Activated gamma-delta T cell treated with Interleukin-2 at 50 U/mL for 16 hours (primary cell): Measurements from ENCODE around the gene MPO.

Experiments used
- DNase-seq: peaks from one replicate; pipeline ENCODE4 v3.0.0-alpha.2; 2020

Gene MPO

GRCh38 chr17:58306131-58306951, 25.6 kb upstream of the MPO start:
- no peak for DNase-seq

DNA sequence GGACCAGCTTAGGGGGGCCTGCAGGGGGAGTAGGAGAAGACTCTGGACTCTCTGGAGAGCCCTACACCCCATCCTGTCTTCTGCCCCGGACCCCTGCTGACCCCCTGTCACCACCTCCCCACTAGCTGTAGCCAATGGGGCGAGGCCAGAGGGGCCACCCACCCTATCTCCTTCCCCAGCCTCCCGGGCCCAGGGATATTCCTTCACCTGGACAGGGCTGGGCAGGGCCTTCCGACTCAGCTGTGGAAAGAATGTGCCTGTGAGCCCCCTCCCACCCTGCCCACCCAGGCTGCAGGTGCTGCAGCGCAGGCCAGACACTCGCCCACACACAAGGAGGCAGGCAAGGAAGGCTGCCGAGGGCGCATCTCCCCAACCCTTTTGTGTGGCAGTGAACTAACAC, 24.9 kb upstream of the MPO start:
- no peak for DNase-seq

DNA sequence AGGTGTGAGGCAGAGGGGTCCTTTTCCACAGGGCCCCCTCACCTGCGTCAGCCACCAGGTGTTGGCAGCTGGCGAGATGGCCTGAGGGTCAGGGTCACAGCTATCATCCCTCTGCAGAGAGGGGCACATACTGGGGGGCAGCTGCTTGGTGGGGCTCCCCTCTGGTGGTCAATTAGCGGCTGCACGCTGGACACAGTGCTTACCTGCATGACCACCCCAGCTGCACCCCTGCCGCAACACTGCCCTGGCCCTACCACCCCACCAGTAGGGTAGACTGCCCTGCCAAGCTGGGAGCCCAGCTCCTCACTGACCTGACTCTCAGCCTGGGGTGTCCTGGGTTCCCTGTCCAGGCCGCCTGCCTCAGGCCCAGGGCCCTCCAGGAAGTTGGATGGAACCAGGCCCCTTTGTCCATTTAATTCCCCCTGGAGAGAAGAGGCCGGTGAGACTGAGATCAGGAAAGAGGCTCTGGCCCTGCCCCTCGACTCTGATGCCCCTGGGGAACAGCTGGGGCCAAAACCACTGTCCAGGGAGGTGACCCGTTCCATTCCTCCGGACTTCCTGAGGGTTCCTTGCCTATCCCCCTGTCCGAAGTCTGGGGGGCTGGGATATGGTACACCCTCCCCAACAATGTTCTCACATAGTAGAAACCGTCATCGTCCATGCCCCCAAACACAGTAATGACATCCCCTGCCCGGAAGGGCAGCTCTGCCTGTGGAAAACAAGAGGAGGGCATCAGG, 24.2 kb upstream of the MPO start:
- DNase-seq = no peak

DNA sequence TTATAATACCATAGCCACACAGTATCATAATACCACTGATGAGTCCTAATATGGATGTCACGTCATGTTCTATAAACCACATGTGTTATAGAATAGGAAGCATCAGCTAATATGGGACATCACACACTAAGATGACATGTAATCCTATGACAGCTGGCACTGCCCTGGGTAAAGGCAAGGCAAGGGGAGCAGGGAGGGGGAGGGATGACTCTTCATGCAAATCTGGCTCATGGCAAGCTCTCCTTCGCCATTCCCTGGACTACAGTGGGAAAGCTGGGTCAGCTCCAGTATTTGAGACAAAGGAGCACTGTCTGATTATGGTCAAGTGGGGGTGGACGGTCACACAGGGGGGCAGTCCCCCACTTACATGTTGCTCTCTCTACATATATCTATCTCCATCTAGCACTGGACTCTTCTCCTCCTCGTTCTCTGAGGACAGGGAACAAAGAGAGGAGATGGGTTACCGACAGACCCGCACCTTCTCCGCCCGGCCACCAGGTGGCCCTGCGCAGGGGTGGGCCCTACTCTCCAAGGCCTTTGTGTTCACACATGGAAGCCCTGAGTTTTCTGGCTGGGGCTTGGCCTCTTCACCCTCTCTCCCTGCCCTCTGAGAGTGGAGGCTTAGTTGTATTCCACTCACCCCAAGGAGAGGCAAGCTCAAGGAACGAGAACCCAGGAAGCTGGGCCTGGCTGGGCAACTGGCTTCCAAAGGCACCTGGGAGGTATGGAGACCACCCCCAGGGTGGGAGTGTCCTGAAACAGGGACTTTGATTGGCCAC, 23.4 kb upstream of the MPO start:
- peak; percentile 52 for DNase-seq

DNA sequence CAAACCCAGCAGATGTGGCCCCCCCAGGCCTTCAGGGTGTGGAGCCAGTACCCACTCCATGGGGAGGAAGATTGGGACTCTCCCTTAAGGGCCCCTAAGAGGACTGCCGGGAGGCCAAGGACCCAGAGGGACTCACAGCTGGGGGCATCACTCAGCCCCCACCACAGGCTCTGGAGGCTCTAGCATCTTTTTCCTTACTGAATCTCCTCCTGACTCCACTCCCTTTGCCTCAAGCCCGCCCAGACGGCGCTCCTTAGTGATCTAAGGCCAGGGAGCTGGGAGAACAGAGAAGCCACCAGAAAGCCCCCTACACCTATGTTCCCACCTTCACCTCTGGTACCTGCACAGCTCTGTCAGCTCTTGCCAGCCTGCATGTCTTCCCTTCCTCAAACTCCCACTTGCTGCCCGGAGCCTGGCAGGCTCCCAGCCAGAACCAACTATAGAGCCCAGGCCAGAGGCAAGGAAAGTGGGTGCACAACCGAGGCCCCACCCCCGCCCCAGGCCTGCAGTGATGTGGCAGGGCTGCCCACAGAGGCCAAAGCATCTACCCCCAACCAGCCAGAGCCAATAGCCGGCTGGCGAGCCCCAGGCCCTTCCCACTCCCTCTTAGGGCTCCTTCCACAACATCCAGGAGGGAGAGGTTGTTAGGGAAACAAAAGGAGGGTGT, 22.3 kb upstream of the MPO start:
- no peak for DNase-seq

DNA sequence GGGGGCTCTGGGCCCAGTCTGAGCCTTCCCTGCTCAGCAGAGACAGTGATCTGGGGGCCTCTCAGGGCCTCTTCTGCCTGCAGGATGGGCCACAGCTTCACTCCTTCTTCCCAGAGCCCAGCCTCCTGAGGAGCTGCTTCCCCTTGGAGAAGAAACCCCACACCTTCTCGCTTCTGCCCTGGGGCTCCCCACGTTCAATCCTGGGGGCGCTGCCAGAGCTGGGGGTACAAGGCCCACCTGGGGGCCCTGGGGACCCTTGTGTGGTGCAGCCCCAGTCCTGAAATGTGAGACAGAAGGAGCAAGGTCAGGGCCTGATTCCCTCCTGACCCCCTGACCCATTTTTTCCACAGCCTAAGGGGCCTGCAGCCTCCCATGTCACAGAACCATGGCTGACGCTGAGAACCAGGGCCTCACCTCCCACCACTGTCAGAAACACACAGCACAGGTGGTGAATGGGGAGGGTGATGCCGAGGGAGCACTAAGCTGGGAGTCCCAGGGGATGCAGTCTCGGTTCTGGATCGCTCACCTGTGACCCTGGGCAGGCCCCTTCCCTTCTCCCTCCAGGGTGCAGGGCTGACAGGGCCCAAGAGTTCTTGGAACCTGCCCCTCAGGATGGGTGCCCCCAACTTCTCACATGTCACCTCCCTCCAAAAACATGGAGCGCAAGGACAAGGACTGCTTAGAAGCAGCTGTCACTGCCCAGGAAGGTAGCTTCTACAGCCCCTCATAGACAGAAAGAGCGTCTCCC, 21.6 kb upstream of the MPO start:
- DNase-seq = no peak

GRCh38 chr17:58301504-58302150, 20.9 kb upstream of the MPO start:
- no peak for DNase-seq

DNA sequence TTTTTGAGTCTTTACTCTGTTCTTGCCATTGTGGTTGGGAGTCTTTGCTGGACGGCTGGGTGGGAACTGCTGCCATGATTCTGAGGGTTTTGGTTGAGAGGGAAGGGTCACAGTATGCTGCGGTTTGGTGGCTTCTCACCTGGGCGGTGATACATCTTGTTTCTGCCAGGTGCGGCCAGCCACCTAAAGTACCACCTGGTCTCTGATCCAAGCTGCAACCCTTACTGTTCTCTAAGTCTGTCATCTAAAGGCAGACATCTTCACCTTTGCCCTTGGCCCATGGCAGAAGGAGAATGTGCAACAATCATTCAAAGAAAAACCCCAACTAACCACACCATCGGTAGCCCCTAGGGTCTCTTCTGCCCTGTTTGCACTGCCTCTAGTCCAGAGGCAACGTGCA, 19.6 kb upstream of the MPO start:
- no peak for DNase-seq

DNA sequence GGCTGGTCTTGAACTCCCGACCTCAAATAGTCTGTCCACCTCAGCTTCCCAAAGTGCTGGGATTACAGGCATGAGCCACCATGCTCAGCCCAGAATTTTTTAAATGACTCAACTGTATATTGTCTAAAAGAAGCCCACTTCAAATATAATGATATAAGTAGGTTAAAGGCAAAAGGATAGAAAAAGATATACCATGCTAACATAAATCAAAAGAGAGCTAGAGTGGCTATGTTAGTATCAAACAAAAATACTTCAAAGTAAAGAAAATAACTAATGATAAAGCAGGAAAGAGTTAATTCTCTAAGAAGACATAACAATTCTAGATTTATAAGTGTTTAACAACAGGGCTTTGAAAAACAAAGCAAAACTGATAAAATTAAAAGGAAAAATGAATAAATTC, 13.3 kb upstream of the MPO start:
- DNase-seq = no peak

DNA sequence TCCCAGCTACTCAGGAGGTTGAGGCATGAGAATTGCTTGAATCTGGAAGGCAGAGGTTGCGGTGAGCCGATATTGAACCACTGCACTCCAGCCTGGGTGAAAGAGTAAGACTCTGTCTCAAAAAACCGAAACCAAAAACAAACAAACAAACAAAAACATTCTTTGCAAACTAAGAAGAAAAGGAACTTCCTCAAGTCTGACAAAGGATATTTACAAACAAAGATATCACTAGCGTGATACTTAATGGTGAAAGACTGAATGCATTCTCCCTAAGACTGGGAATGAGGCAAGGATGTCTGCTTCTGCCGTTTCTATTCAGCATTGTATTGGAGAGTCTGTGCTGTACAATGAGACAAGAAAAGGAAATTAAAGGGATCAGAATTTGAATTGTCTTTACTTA, 10.5 kb upstream of the MPO start:
- DNase-seq = no peak

DNA sequence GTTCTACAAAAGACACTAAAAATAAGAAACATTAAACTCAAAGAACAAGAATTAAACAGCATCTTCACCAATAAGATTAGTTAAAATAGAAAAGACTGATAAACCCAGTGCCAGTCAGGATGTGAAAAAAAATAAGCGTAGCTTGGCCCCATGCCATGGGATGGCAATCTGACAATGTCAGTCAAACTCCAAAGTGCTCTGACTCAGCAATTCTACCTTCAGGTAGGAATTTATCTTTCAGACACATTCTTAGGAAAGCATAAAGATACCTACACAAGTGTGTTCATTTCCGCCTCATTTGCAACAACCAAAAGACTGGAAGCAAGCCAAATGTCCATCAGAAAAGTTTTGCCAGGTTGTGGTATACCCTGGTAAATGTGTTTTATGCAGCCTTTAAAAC, 9.1 kb upstream of the MPO start:
- DNase-seq = no peak

GRCh38 chr17:58285422-58285810, 4.7 kb upstream of the MPO start:
- no peak for DNase-seq

- no peak for DNase-seq
Measured at GRCh38 chr17:58284613-58285421, 4.1 kb upstream of the MPO start.

DNA sequence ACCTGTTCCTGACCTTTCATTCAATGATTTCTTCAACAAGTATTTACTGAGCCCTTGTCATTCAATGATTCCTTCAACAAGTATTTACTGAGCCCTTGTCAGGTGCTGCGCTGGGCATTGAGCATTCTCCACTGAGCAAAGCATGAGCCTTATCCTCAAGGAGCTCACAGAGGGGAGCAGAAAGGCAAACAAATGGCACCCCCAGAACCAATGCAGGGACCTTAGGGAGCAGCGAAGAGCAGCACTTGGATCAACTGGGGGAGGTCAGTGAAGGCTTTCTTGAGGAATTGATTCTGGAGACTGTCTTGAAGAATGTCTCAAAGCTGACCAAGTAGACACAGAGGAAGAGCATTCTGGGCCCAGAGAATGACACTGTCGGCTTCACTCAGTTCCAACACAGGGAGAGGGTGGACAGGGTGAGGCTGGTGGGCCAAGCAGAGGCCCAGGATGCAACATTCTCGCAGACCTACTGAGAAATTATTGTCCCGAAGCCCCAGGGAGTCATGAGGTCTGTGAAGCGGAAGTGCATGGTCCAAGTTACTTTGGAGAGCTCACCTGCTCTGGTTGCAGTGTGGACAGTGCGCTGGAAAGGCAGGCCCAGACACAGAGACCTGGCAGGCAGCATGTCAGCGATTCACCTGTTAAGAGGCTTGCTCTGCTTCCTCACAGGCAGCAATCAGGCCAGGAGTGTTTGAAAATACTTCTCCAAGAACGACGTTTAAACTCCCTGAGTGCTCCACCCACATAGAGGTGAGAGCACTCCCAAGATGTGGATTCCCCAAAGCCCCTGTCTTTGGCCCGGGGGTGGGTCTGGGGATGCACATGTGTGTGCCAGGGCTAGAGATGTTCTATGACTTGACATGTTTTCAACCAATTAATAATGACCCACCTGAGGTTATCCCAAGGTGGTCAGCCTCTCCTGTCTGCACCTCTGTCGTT, 3.2 kb upstream of the MPO start:
- DNase-seq = no peak

- DNase-seq = no peak
Measured at GRCh38 chr17:58282442-58282841, 1.7 kb upstream of the MPO start.

DNA sequence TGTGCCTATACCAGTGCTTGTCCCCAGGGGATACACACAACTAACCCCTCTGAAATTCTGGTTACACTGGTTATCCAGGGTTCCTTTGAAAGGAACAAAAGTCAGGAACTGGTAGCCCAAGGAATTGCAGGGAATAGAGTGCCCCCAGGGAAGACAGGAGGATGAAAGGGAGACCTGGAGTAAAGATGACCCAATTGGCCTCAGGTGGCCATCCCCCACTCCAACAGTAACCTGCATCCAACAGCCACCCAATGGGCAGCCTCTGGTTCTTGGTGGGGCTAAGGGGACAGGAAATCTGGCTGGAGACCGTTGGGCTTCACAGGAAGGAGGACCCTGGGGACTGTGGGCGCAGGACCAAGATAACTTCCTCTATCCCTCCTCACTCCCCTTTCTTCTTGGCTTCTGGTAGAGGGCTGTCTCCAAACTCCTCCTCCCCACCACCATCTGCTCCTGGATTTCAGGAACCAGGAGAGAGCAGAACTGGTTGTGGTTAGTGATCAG, 826 bp upstream of the MPO start:
- no peak for DNase-seq

GRCh38 chr17:58279736-58280479, 827 bp downstream of the MPO start:
- DNase-seq = no peak

- DNase-seq = no peak
Measured at GRCh38 chr17:58279016-58279711, 1.6 kb downstream of the MPO start.
